ENCODE measurements around the gene SF1. TPM values are rescaled to one million over a fixed set of nuclear protein-coding genes. Genes with fewer than 3 reads are reported as not detected.

The SF1 gene
- total and polyA plus RNA-seq, 2 of the 8 experiments (the other 6 are each of a cell fraction or from before 2014, with no cell fraction given), result 72.7 to 353 TPM

GRCh38 chr11:64762674-64763525 is 15.4 kb downstream of the SF1 start (continued):
- TF ChIP-seq HDAC6 (IDR thresholded peaks at IDR 0.05; ENCODE audit: low read depth, low read length), result no peak
- TF ChIP-seq SP4 (IDR thresholded peaks at IDR 0.05; ENCODE audit: low read length), result peak; percentile 86
- no peak for TF ChIP-seq KDM1A (IDR thresholded peaks at IDR 0.05; ENCODE audit: borderline replicate concordance, low read length)
- peak; percentile 3; the same call in 1 of the 2 replicates for TF ChIP-seq POU5F1 (IDR thresholded peaks at IDR 0.05; ENCODE audit: low read depth, low read length)
- TF ChIP-seq JUN (IDR thresholded peaks at IDR 0.05; ENCODE audit: low read depth, low read length), result no peak
- no peak for TF ChIP-seq SAP30 (IDR thresholded peaks at IDR 0.05; ENCODE audit: insufficient read depth, insufficient replicate concordance, low read length)
- no peak for TF ChIP-seq SIRT6 (IDR thresholded peaks at IDR 0.05; ENCODE audit: low read length)
- no peak for TF ChIP-seq CHD2 (IDR thresholded peaks at IDR 0.05; ENCODE audit: low read length)
- peak; percentile 14 for TF ChIP-seq NANOG (IDR thresholded peaks at IDR 0.05; ENCODE audit: insufficient read depth, low read depth, low read length, poor library complexity, severe bottlenecking)
- no peak for TF ChIP-seq ZNF274 (IDR thresholded peaks at IDR 0.05; ENCODE audit: borderline replicate concordance, extremely low read depth, low read length)
- TF ChIP-seq ATF3 (IDR thresholded peaks at IDR 0.05; ENCODE audit: insufficient read depth, low read depth, low read length), result no peak
- no peak; a peak in 1 of 3 replicates for TF ChIP-seq POLR2A (IDR thresholded peaks at IDR 0.05; ENCODE audit: control extremely low read depth in 1 of 2, low read depth in 2 of 2, low read length in 2 of 2)
- no peak for TF ChIP-seq SIX5 (IDR thresholded peaks at IDR 0.05; ENCODE audit: low read depth, low read length)
- 0 out of 2 replicates have a peak, but pooled peaks have one; percentile 56 for TF ChIP-seq TBP (IDR thresholded peaks at IDR 0.05; ENCODE audit: low read depth, low read length)
- no peak for TF ChIP-seq RNF2 (IDR thresholded peaks at IDR 0.05; ENCODE audit: borderline replicate concordance, low read depth, low read length, missing control alignments, poor library complexity, severe bottlenecking)
- TF ChIP-seq HDAC2 (IDR thresholded peaks at IDR 0.05; ENCODE audit: borderline replicate concordance in 1 of 2, low read depth in 2 of 2, low read length in 2 of 2), result peak in 1 of 2 experiments; percentile 85; a peak in 3 of 4 replicates
- TF ChIP-seq MAFK (IDR thresholded peaks at IDR 0.05; ENCODE audit: low read depth, low read length), result peak; percentile 19; the same call in 1 of the 2 replicates
- peak; percentile 83 for TF ChIP-seq TEAD4 (IDR thresholded peaks at IDR 0.05; ENCODE audit: low read depth, low read length)
- TF ChIP-seq FOSL1 (IDR thresholded peaks at IDR 0.05; ENCODE audit: insufficient read depth, low read depth, low read length), result no peak
- no peak for TF ChIP-seq CBX8 (IDR thresholded peaks at IDR 0.05; ENCODE audit: borderline replicate concordance, low read depth, low read length)
- TF ChIP-seq USF2 (IDR thresholded peaks at IDR 0.05; ENCODE audit: low read length), result no peak

Data from H1 (cell line).